ENCODE measurements around the gene SYCN.
"Not testable (repeated sequence)": the region's sequence is repeated elsewhere in the genome, so short reads cannot be mapped to it uniquely, and the experiment has no call there.

GRCh38 chr19:39219108-39219507 is 15.0 kb upstream of the SYCN start:
- TF ChIP-seq SUZ12 (IDR thresholded peaks at IDR 0.05; ENCODE audit: extremely low read depth, insufficient read depth, insufficient read length); ZNF274 (IDR thresholded peaks at IDR 0.05; ENCODE audit: low read depth, low read length): not testable (repeated sequence)
